Ovary (tissue), 9 donors: Measurements from ENCODE around the gene SLC39A7. TPM values are rescaled to one million over a fixed set of nuclear protein-coding genes. Genes with fewer than 3 reads are reported as not detected.

ENCODE experiments used
- DNase-seq, 5 donors: peaks; one replicate each; pipeline ENCODE4 v3.0.0-alpha.2; 2019 to 2020
- H3K27ac ChIP-seq, 2 donors: fragments of 200-600 bp; one replicate each; pipeline versions ENCODE4 v1.5.1 to v1.8.0; 2019 to 2022
- H3K27me3 ChIP-seq: fragments of 200-600 bp; one replicate; pipeline ENCODE4 v1.8.0; 2022
- H3K36me3 ChIP-seq: fragments of 200-600 bp; sonication (generic); one replicate; pipeline ENCODE4 v1.5.1; 2019
- H3K4me1 ChIP-seq: one replicate; pipeline ENCODE4 v1.8.1; 2013; ENCODE audit warnings: mild to moderate bottlenecking, moderate library complexity; ENCODE audit not compliant: insufficient read depth
- H3K4me3 ChIP-seq: fragments of 200-600 bp; sonication (generic); one replicate; pipeline ENCODE4 v1.5.1; 2017
- H3K9me3 ChIP-seq, 2 donors: fragments of 200-600 bp in 1 of 2; sonication (generic) in 1 of 2; one replicate each; pipeline versions ENCODE4 v1.5.1 to v1.8.1; 2013 to 2019; ENCODE audit warnings: mild to moderate bottlenecking in 1 of 2, moderate library complexity in 1 of 2
- EP300 ChIP-seq: sonication (generic); formaldehyde crosslinking; IDR thresholded peaks from one replicate; pipeline ENCODE4 v1.6.1; 2017; ENCODE audit warnings: antibody characterized with exemption
- POLR2A ChIP-seq: fragments of 450-650 bp; IDR thresholded peaks from one replicate; pipeline ENCODE4 v1.6.1; 2017; ENCODE audit warnings: antibody characterized with exemption, mild to moderate bottlenecking, moderate library complexity
- WGBS, 3 donors: extraction: QIAGEN DNeasy Blood & Tissue Kit in 1 of 3; methylation state at CpG; one replicate each; pipeline versions ENCODE4 v1.1.5 to v1.1.7; 2013 to 2017; 5-methylcytosine and 5-hydroxymethylcytosine counted together
- intact Hi-C, 4 donors: fragments of 100-400 bp; cut with DNase I; formaldehyde crosslinking; loops; one replicate each; pipeline versions ENCODE4 v1.11.0 to v1.15.1; 2022 to 2023
- polyA plus RNA-seq, 2 donors: library from polyadenylated mRNA; stranded (reverse); fragments of 200-250 nt in 1 of 2; fragments of 350-450 nt in 1 of 2; fragmentation: Illumina TruSeq in 1 of 2; extraction: RNeasy Lipid Tissue Mini Kit (QIAGEN cat#74804) in 1 of 2; gene quantifications; one replicate each; pipeline ENCODE4 v1.2.3, GENCODE V29; 2013 to 2014
- total RNA-seq, 7 donors: library from RNA; depleted of rRNA in 2 of 7; stranded (reverse); fragments of >200 nt in 2 of 7; fragmentation: NEBNext Ultra II Directional in 3 of 7; extraction: Animal tissue kit (Norgen Biotek cat#: 25700) in 3 of 7; gene quantifications; one replicate each; pipeline versions ENCODE4 v1.1.0 to v1.2.4, GENCODE V29; 2016 to 2023
- TF ChIP-seq, protein P1 (sequence below), 3 donors: fragments of 450-650 bp in 2 of 3; fragments of 200-600 bp in 1 of 3; IDR thresholded peaks; one replicate each; pipeline versions ENCODE4 v1.5.1 to v1.8.0; 2016 to 2022; ENCODE audit warnings: antibody characterized with exemption in 3 of 3, mild to moderate bottlenecking in 1 of 3
- donor health status: DM: no; HTN: no; CAD: no; lungs with moderate emphysema.
- donor health status: DM: no; HTN: no; CAD: no.
- donor health status: Bipolar disorder and iron deficiency.
- donor health status: DM: yes; HTN: yes; CAD: no.
- donor health status: DM: no; HTN: no; CAD: no.
- donor health status: DM: yes; HTN: yes; CAD: no.

Gene SLC39A7
- total and polyA plus RNA-seq, 9 donors: 27.4 to 80.0 (median 61.2) TPM

DNA sequence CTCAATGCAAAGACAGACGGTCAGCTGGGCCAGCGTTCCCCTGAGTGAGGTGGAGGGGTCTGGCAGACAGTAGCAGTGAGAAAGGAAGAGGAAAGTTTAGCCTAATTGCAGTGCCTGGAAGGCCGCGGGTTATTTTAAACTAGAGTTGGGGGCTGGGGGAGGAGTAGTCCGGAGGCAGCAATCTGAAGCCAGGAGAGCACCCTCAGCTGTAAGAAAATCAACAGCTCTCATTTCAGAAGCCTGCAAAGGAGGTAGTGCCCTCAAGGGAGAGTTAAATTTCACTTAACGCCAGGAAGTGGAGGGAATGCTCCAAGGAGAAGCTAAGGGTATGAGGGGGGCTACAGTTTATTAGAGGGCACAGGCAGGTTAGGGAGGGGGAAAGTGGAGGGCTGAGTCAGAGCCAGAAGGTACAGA is 34.6 kb downstream of the SLC39A7 start:
- Histone ChIP-seq H3K4me3 (no peak overlapping the region), H3K27ac (no peak overlapping the region), H3K36me3 (no peaks in the 10 kb centered on the region), H3K27me3 (no peaks in the 10 kb centered on the region), H3K4me1 (no peaks in the 10 kb centered on the region), H3K9me3 (no peaks in the 10 kb centered on the region)
- intact Hi-C loops: no loop called here
- DNase-seq: no peak
- no peak for TF ChIP-seq POLR2A
- WGBS, 3 donors: 4 to 6% (median 4%) methylated on average over 6 of the region's 6 CpGs

DNA sequence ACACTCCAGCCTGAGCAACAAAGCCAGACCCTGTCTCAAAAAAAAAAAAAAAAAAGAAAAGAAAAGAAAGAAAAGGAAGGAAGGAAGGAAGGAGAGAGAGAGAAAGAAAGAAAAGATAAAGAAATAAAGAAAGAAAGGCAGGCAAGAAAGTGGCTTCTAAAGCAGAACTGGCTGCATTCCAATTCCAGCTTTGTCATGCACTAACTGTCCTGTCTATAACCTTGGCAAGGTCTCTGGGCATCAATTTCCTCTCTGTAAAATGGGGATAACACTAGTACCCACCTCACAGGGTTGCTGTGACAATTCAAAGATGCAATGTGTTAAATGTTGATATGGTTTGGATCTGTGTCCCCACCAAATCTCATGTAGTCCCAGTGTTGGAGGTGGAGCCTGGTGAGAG is 35.7 kb downstream of the SLC39A7 start:
- TF ChIP-seq POLR2A (no peak), EP300 (no peak)
- TF ChIP-seq, protein P1, sequence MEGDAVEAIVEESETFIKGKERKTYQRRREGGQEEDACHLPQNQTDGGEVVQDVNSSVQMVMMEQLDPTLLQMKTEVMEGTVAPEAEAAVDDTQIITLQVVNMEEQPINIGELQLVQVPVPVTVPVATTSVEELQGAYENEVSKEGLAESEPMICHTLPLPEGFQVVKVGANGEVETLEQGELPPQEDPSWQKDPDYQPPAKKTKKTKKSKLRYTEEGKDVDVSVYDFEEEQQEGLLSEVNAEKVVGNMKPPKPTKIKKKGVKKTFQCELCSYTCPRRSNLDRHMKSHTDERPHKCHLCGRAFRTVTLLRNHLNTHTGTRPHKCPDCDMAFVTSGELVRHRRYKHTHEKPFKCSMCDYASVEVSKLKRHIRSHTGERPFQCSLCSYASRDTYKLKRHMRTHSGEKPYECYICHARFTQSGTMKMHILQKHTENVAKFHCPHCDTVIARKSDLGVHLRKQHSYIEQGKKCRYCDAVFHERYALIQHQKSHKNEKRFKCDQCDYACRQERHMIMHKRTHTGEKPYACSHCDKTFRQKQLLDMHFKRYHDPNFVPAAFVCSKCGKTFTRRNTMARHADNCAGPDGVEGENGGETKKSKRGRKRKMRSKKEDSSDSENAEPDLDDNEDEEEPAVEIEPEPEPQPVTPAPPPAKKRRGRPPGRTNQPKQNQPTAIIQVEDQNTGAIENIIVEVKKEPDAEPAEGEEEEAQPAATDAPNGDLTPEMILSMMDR (IDR thresholded peaks at IDR 0.05): no peak
- H3K36me3 ChIP-seq: no peaks in the 10 kb centered on the region
- H3K4me1 ChIP-seq: no peaks in the 10 kb centered on the region
- no peak for DNase-seq
- no peak overlapping the region for H3K4me3 ChIP-seq
- H3K27me3 ChIP-seq: no peaks in the 10 kb centered on the region
- no peak overlapping the region for H3K27ac ChIP-seq
- intact Hi-C loops: no loop called here
- H3K9me3 ChIP-seq: no peaks in the 10 kb centered on the region

- Histone ChIP-seq H3K27me3 (no peaks in the 10 kb centered on the region), H3K4me1 (no peaks in the 10 kb centered on the region), H3K4me3 (no peak overlapping the region), H3K27ac (no peak overlapping the region), H3K36me3 (no peaks in the 10 kb centered on the region), H3K9me3 (no peaks in the 10 kb centered on the region)
- DNase-seq: no peak
- TF ChIP-seq EP300 (no peak), POLR2A (no peak)
- TF ChIP-seq, protein P1 (IDR thresholded peaks at IDR 0.05): no peak
- 85 to 90% (median 88%) methylated on average over 6 of the region's 6 CpGs for WGBS, 3 donors
- intact Hi-C loops: no loop called here
Observed at GRCh38 chr6:33236852-33237251, 36.2 kb downstream of the SLC39A7 start.

DNA sequence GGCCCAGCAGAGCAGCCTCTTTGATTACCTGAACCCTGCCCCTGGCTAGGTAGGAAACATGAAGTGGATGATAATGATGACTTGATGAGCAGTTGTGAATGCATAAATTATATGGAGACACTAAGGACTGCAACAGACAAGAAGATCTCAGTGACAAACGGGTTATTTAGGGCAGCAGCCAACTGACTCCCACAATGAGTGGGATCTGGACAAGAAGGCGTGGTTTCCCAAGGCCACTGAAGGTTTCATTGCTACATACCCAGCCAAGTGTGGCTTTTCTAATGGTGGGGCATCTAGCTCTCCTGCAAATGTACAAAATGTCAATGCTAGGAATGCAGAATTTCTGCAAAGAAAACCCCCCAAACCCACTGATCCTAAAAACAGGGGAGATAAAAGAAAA is 37.1 kb downstream of the SLC39A7 start:
- intact Hi-C loops: no loop called here
- H3K27me3 ChIP-seq: no peaks in the 10 kb centered on the region
- 13 to 35% (median 19%) methylated on average over 2 of the region's 2 CpGs for WGBS, 3 donors
- no peaks in the 10 kb centered on the region for H3K4me1 ChIP-seq
- H3K27ac ChIP-seq: no peak overlapping the region
- H3K36me3 ChIP-seq: no peaks in the 10 kb centered on the region
- DNase-seq: no peak
- H3K4me3 ChIP-seq: no peak overlapping the region
- no peaks in the 10 kb centered on the region for H3K9me3 ChIP-seq
- no peak for TF ChIP-seq POLR2A
- no peak for TF ChIP-seq EP300
- TF ChIP-seq, protein P1 (IDR thresholded peaks at IDR 0.05): no peak

DNA sequence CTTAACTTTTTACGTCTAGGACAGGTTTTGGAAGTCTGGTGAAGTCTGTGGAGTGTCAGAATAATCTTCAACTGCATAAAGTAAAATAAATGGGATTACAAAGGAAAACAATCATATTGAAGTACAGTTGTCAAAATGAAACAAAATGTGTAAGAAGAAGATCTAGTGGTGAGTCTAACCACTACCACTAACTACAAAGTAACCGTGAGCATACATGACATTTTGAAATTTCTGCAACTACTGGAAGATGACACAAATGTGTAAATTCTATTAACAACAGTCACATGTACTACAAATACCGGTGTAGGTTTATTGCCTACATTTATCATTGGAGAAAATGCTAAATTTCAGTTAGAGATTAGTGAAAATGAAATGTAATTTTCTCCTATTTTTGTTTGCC is 41.3 kb downstream of the SLC39A7 start:
- no peak overlapping the region for H3K27ac ChIP-seq
- TF ChIP-seq POLR2A: no peak
- no peak for TF ChIP-seq EP300
- TF ChIP-seq, protein P1 (IDR thresholded peaks at IDR 0.05): no peak
- no peaks in the 10 kb centered on the region for H3K36me3 ChIP-seq
- H3K27me3 ChIP-seq: no peaks in the 10 kb centered on the region
- no peak for DNase-seq
- no peaks in the 10 kb centered on the region for H3K9me3 ChIP-seq
- WGBS, 3 donors: 51 to 54% (median 54%) methylated on average over 3 of the region's 3 CpGs
- intact Hi-C loops: loop anchor here in 2 of 4 donors (10.0 kb wide), 1 partner anchor 237 kb away; the partner anchor contains the start of gene HLA-DOA (in 2 of the 2)
- no peaks in the 10 kb centered on the region for H3K4me1 ChIP-seq
- no peak overlapping the region for H3K4me3 ChIP-seq
